ENCODE data around the gene AUTS2. TPM values are rescaled to one million over a fixed set of nuclear protein-coding genes. Genes with fewer than 3 reads are reported as not detected.

Gene AUTS2
- total and polyA plus RNA-seq, 2 of the 8 experiments (the other 6 are each of a cell fraction or from before 2014, with no cell fraction given), result 25.9 to 101 TPM

DNA sequence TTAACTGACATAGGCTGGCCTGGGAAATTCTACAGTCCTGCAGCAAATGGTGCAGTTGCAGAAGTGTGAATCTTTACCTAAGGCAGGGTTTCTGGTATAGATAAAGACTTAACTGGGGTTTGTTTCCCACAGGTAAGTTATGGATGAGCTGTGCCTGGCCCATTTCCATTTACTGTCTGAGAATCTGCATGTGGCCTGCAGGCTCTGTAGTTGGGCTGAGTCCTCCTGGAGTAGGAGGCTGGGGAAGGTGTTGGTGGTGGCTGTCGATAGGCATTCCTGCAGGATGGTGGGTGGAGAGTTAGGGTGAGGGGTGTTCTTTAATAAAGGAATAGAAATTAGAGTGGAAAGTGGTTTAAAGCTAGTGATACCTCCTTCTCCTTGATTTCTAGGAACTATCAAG is 193.5 kb downstream of the AUTS2 start:
- H2BK5ac ChIP-seq (ENCODE audit: low read depth, low read length), result no peak overlapping the region
- no peaks in the 10 kb centered on the region for H3K36me3 ChIP-seq (ENCODE audit: control insufficient read depth in 2 of 4, insufficient read depth in 4 of 4, low read length in 3 of 4)
- no peak overlapping the region for H3K9ac ChIP-seq (replicated peaks in 1 of 4; ENCODE audit: extremely low read depth in 1 of 4, low read depth in 3 of 4, low read length in 3 of 4)
- no peaks in the 10 kb centered on the region for H3K9me3 ChIP-seq (ENCODE audit: insufficient read depth in 2 of 2, low read depth in 1 of 2, low read length in 1 of 2)
- CTCF ChIA-PET (ENCODE audit: partially characterized antibody), result interaction anchor here (0.7 kb wide), 1 partner anchor 8 kb away, joined by 3 read pairs; no protein-coding TSS in a partner anchor
- no peak overlapping the region for H3K4me2 ChIP-seq (ENCODE audit: insufficient read depth in 1 of 2, low read depth in 2 of 2, low read length in 2 of 2)
- peaks cover 0 to 3% (median 0%) of the 10 kb centered on the region in 4 experiments; a peak in 1 of 7 replicates for H3K4me1 ChIP-seq (replicated peaks in 1 of 4; ENCODE audit: control insufficient read depth in 3 of 4, insufficient read depth in 4 of 4, low read length in 3 of 4)
- H3K27me3 ChIP-seq (replicated peaks in 1 of 4; ENCODE audit: control insufficient read depth in 3 of 4, extremely low read depth in 1 of 4, insufficient read depth in 3 of 4, low read length in 3 of 4), result no peaks in the 10 kb centered on the region; a peak in 1 of 7 replicates
- no peak overlapping the region for H4K5ac ChIP-seq (ENCODE audit: insufficient read length, low read depth, low read length)
- DNase-seq (ENCODE audit: low read depth in 1 of 2, low spot score in 2 of 2), result no peak
- H4K91ac ChIP-seq (replicated peaks; ENCODE audit: insufficient read length, low read length), result no peak overlapping the region
- H2BK15ac ChIP-seq (ENCODE audit: low read length), result no peak overlapping the region
- FAIRE-seq, result no peak
- H3K27ac ChIP-seq (ENCODE audit: low read depth, low read length), result no peak overlapping the region
- no peak overlapping the region for H3K56ac ChIP-seq (replicated peaks; ENCODE audit: insufficient read length, low read depth, low read length)
- no peaks in the 10 kb centered on the region; the same call in 1 of the 2 replicates for H3K79me1 ChIP-seq (ENCODE audit: low read depth, low read length)
- no peak overlapping the region for H2BK20ac ChIP-seq (ENCODE audit: low read length)
- H4K8ac ChIP-seq (ENCODE audit: extremely low read depth, insufficient read depth, low read length), result no peak overlapping the region
- no peak overlapping the region for H2AFZ ChIP-seq (ENCODE audit: low read length)
- H3K79me2 ChIP-seq (ENCODE audit: control insufficient read depth in 1 of 2, insufficient read depth in 2 of 2, low read length in 2 of 2), result no peaks in the 10 kb centered on the region
- WGBS, 2 experiments (ENCODE audit: extremely low coverage in 1 of 2, insufficient coverage in 1 of 2, insufficient read length in 1 of 2, insufficient replicate concordance in 2 of 2, low coverage in 1 of 2, low lambda C conversion rate in 2 of 2, missing lambda C conversion rate in 1 of 2), result 100% methylated on average over 1 of the region's 1 CpG; no CpG with 5 or more reads in 1 of the 2 experiments
- H2BK12ac ChIP-seq (ENCODE audit: low read depth, low read length), result no peak overlapping the region
- H3K4ac ChIP-seq (replicated peaks; ENCODE audit: insufficient read length, low read depth, low read length), result no peak overlapping the region
- no peak overlapping the region for H2AK5ac ChIP-seq (ENCODE audit: low read depth, low read length)
- H3K18ac ChIP-seq (ENCODE audit: extremely low read depth, low read length), result no peak overlapping the region
- H4K20me1 ChIP-seq (replicated peaks in 1 of 2; ENCODE audit: control insufficient read depth in 1 of 2, insufficient read depth in 2 of 2, low read length in 2 of 2), result no peaks in the 10 kb centered on the region
- H3K14ac ChIP-seq (ENCODE audit: insufficient read length), result no peak overlapping the region
- H3K23ac ChIP-seq (ENCODE audit: insufficient read length), result no peak overlapping the region
- no peak overlapping the region for H2BK120ac ChIP-seq (replicated peaks; ENCODE audit: low read depth, low read length)
- no peak overlapping the region for H3K4me3 ChIP-seq (ENCODE audit: extremely low read depth in 1 of 4, insufficient read depth in 2 of 4, low read depth in 3 of 4, low read length in 4 of 4)
- H3K23me2 ChIP-seq (ENCODE audit: low read depth, low read length), result no peaks in the 10 kb centered on the region
- POLR2A ChIA-PET (ENCODE audit: partially characterized antibody), result no interaction called here
- TF ChIP-seq ZNF274 (IDR thresholded peaks at IDR 0.05; ENCODE audit: borderline replicate concordance, extremely low read depth, low read length) (no peak), ASH2L (IDR thresholded peaks at IDR 0.05; ENCODE audit: low read length) (no peak)
